HG02642 (cell line): ENCODE results near the gene PTPN7.

Experiments
- ATAC-seq: cut with Tn5 transposase; IDR thresholded peaks from one replicate; pipeline ENCODE4 v1.9.1; 2021; ENCODE audit warnings: mild to moderate bottlenecking; ENCODE audit not compliant: unreplicated experiment, poor library complexity

PTPN7 gene

DNA sequence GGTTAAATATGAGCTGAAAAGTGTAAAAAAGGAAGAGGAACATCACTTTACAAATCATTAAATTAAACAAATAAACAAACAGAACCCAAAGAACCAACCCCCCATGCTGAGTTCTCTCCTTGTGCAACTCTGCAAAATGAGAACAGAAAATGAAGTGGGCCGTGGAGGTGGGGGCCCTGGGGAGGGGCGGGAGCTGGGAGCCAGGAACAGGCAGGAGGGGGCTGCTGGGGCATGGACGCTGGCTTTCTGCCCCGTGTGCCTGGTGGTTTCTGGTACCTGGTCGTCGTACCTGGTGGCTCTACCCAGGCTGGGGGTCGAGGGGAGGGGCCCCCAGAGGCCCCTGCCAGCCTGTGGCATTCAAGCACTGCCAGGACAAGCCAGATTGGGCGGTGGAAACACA is 26.9 kb downstream of the PTPN7 start:
- ATAC-seq: no peak

DNA sequence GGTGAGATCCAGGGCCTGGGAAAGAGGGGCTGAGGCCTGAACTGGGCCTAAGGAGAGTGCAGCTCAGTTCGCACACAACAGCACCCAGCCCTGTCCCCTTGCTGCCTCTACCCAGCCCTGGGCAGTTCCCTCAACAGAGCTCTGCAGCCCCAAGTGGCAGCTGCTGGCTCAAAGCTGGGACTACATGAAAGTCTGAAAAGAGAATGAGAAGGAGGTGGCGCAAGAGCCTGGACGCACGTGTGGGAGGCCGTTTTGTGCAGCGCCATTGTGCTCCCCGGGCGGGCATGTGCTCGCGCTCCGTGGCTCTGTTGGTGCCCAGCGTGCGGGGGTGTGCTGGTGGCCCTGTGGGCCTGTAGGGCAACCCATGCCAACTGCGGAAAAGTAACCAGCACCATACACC is 27.4 kb downstream of the PTPN7 start:
- ATAC-seq: no peak

DNA sequence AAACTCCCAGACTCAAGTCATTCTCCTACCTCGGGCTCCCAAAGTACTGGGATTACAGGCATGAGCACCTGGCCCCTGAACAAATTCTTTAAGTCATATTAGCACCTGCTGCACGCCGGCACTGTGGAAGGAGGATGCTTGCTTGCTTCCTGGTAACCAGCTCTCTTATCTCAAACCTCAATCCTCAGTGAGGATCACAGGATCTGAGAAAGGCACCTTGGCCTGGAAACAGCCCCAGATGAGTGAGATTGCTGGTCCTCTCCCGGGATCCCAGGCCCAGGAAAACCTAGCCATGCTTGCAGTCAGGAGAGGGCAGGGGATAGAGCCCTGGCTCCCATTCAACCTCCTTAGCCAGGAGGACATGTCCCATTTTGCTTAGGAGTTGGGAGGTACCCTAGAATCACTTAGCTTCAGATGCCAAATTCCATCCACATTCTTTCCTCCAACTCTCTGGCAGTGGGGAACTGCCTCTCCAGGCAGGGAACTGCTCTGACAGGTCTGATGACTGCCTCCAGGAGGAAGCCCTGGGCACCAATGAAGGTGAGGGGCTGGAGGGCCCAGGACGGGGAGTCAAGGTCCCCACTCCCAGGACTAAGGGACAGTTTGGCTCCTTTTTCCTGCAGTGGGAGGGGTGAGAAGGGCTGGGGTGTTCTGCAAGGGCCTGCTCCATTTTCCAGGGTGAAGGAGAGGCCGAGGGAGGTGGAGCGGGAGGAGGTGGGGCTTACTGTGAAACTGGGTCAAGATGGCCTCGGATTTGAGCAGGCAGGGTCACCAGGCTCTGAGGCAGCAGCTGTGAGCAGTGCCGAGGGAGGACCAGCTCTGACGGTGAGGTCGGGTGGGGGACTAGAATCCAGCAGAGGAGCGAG is 28.2 kb downstream of the PTPN7 start:
- no peak for ATAC-seq

DNA sequence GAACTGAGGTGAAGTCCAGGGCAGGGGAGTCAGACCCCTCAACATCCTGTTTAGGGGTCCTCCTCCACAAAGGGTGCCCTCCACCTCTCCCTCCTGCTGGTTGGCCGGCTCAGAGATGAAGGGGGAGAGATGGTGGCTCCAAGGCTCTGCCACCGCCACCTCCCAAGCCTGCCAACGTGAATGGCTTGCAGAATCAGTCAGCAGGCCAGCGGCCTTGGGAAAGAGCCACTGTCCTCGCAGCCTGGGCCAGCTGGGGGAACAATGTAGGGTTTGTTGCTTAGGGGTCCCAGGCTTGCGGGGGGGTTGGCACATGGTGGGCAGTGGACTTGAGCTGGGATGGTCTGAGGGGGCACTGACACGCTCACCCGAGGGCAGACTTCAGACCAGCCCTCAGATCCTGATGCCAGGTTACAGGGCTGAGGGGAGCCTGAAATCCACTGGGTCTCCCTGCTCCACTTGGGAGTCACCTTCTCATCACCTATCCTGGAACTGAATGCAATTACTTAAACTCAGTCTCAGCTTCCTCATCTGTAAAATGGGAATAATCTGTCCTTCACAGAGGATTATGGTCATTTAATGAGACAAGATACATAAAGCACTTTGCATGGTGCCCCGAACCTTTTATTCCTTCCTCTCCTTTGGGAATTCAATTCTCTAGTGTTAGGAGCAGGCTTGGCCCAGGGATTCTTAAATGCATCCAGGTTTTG is 29.4 kb downstream of the PTPN7 start:
- ATAC-seq: no peak

DNA sequence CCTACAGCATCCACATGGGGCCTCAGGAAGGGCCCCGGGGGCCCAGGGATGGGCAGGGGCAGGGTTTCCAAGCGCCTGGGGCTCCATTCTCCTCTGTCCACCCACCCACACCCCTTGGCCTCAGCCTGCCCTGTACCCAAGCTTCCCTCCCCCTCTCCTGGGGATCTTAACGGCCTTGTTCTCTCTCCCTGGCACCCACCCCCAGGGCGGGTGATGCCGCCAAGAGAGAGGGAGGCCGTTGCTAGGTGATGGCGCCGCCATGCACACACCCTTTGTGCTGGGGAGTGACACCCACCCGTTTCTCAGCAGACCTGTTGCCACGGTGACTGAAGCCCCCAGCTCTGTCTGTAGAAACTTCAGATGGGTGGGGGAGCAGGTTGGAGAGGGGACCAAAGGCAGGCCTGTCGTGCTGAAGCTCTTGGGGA is 30.1 kb downstream of the PTPN7 start:
- ATAC-seq: no peak

DNA sequence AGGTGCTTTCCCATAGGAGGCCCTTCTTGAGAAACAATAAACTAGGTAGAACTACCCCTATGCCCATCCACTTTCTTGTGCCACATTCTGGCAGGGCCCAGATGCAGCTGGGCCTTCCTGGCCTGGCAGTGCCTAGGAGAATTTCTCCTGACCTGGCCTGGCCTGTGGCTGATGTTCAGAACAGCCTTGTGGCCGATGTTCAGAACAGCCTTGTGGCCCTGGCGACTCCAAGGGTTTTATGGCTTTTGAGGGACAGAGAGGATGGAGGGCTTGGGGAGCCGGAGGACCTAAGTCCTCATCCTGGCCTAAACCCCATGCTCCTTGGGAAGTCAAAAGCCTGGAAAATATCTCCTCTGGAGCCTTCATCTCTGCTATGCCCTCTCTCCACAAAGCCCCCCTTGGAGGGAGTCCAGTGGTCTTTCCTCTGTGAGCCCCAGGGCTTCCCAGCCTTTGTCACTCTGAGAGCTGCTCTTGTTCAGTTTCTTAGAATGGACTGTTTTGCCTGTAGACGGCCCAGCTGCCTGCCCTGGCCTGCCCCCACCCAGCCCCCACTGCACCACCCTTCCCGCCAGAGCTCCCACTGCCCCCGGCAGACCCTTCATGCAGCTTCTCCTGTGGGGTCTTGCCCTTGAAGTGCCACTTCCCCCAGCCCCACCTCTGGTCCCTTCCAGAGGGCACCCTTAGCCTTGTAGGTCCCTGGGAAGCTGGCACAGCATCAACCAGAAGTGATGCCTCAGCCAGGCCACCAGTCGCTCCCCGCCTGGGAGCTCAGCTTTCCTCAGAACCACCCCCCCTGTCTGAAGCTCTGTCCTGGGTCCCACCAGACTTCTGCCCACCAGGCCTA is 30.7 kb downstream of the PTPN7 start:
- ATAC-seq: no peak

DNA sequence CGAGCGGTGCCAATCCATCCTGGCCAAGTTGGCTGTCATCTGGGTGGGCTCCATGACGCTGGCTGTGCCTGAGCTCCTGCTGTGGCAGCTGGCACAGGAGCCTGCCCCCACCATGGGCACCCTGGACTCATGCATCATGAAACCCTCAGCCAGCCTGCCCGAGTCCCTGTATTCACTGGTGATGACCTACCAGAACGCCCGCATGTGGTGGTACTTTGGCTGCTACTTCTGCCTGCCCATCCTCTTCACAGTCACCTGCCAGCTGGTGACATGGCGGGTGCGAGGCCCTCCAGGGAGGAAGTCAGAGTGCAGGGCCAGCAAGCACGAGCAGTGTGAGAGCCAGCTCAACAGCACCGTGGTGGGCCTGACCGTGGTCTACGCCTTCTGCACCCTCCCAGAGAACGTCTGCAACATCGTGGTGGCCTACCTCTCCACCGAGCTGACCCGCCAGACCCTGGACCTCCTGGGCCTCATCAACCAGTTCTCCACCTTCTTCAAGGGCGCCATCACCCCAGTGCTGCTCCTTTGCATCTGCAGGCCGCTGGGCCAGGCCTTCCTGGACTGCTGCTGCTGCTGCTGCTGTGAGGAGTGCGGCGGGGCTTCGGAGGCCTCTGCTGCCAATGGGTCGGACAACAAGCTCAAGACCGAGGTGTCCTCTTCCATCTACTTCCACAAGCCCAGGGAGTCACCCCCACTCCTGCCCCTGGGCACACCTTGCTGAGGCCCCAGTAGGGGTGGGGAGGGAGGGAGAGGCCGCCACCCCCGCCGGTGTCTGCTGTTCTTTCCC is 32.4 kb downstream of the PTPN7 start:
- no peak for ATAC-seq

DNA sequence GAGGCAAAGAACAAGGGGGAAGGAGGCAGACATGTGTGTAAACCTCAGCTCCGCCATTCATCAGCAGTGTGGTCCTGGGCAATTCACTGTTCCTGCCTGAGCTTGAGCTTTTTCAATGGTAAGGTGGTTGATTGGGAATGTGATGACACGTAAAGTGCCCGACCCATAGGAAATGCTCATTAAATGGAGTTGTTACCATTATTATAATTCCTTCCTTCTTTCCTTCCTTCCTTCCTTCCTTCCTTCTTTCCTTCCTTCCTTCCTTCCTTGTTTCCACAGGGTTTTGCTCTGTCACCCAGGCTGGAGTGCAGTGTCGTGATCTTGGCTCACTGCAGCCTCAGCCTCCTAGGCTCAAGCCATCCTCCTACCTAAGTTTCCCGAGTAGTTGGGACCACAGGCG is 33.3 kb downstream of the PTPN7 start:
- ATAC-seq: no peak

DNA sequence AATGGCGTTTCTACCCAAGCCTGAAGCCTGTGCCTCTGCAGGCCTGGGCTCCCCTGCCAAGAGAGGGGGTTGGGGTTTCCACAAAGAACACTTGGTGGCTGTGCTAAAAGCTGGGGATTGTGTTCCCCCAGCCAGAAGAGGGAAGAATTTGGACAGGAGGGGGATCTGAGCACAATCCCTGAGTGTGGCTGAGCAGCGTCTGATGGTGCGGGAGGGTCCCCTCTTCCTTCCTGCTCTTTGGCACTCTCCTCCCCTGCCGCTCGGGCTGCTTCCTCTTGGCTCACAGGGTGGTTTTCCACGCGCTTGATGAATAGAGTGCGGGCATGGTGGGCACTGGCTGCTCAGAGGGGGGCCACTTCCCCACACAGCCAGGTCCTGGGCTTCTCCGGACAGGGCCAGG is 34.0 kb downstream of the PTPN7 start:
- ATAC-seq: no peak

DNA sequence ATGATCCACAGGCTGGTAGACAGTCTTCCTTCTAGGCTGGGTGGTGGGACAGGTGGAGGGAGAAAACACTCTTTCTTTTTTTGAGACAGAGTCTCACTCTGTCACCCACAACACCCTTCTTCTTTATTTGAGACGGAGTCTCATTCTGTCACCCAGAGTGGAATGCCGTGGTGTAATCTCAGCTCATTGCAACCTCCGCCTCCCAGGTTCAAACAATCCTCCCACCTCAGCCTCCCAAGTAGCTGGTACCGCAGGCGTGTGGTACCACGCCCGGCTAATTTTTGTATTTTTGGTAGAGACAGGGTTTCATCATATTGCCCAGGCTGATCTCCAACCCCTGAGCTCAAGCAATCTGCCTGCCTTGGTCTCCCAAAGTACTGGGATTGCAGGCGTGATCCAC is 34.8 kb downstream of the PTPN7 start:
- ATAC-seq: no peak

DNA sequence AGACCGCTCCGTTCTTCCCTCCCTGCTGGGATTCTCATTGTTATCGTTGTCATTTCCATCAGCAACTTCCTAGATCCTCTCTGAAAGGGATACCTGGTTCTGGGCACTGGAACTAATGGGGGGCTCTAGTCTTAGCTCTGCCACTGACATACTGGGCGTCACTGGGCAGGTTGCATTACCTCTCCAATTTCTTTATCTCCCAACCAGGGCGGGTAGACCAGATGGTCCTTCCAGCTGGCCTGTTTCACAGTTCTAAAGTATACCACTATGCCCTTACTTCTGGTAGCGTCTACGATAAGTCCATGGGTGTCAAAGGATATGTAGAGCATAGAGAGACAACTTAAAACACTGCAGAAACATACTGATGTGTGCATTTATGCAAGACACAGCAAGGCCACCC is 36.3 kb downstream of the PTPN7 start:
- no peak for ATAC-seq

DNA sequence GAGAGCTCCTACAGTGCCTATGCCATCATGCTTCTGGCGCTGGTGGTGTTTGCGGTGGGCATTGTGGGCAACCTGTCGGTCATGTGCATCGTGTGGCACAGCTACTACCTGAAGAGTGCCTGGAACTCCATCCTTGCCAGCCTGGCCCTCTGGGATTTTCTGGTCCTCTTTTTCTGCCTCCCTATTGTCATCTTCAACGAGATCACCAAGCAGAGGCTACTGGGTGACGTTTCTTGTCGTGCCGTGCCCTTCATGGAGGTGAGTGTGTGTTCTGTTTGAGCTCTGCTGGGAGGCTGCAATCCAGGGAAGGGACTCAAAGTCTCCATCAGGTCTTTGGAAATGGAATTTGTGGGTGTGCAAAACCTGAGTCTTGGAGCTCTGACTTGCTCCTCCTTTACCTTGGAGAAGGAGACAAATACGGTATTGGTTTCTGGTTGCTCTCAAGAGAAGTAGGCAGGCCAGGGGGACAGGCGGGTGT is 37.0 kb downstream of the PTPN7 start:
- no peak for ATAC-seq

DNA sequence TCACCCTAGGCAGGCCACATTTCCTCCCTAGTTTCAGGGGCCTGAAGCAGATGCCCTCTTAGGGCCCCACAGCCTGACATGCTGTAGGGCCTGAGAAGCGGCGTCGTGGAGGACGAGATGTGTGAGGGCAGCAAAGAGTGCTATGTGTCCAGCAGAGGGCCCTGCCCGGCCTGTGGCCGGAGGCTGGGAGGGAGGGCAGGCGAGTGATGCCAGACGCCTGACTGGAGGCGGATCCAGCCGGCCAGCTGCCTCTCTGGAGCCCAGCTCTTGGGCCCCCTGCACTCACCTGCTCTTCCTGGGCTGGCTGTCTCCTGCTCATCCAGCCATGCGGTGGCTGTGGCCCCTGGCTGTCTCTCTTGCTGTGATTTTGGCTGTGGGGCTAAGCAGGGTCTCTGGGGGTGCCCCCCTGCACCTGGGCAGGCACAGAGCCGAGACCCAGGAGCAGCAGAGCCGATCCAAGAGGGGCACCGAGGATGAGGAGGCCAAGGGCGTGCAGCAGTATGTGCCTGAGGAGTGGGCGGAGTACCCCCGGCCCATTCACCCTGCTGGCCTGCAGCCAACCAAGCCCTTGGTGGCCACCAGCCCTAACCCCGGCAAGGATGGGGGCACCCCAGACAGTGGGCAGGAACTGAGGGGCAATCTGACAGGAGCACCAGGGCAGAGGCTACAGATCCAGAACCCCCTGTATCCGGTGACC is 37.6 kb downstream of the PTPN7 start, which contains the start of gene GPR37L1:
Gene GPR37L1, plus strand, starts transcription at position 279 of the 697 bp plus-strand sequence. Its CDS starts 47 bp downstream, at position 326.
- ATAC-seq: no peak

DNA sequence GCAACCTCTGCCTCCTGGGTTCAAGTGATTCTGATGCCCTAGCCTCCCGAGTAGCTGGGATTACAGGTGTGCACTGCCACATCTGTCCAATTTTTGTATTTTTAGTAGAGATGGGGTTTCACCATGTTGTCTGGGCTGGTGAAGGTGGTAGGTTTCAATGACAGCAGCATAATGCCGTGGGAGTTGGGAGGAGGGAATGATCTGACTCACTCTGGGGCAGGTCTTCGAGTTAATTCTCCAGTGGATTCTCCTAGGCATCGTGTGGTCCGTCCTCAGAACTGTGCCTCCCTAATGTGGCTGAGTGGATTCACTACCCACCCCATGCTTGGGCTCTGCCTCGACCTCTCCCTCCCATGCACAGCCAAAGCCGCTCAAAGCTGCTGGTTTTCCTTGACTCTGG is 39.4 kb downstream of the PTPN7 start:
- no peak for ATAC-seq

DNA sequence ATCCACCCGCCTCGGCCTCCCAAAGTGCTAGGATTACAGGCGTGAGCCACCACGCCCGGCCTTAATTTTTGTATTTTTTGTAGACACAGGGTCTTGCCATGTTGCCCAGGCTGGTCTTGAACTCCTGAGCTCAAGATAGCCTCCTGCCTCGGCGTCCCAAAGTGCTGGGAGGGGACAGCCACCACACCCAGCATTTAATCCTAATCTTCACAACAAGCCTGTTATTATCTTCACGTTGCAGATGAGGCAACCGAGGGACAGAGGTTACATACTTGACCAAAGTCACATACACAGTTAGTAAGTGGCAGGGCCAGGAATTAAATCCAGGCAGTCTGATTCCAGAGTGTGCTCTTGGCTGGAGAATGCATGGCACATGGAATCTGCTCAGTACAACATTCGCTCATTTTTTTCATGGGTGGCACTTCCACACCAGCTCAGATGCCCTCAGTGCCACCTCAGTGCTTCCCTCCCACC is 42.5 kb downstream of the PTPN7 start:
- no peak for ATAC-seq

DNA sequence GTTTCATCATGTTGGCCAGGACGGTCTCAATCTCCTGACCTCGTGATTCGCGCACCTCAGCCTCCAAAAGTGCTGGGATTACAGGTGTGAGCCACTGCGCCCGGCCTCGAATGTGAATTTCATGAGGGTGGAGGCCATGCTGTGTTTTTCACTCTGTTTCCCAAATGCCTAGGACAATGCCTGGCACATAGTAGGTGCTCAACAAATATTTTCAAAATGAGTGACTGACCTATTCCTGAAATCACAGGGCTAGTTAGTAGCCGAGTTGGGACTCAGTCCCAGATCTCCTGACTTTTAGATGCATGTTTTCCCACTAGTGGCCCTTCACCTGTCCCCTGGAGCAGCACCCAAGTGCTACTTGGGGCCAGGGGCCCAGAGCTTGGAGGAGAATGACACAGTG is 44.1 kb downstream of the PTPN7 start:
- no peak for ATAC-seq

DNA sequence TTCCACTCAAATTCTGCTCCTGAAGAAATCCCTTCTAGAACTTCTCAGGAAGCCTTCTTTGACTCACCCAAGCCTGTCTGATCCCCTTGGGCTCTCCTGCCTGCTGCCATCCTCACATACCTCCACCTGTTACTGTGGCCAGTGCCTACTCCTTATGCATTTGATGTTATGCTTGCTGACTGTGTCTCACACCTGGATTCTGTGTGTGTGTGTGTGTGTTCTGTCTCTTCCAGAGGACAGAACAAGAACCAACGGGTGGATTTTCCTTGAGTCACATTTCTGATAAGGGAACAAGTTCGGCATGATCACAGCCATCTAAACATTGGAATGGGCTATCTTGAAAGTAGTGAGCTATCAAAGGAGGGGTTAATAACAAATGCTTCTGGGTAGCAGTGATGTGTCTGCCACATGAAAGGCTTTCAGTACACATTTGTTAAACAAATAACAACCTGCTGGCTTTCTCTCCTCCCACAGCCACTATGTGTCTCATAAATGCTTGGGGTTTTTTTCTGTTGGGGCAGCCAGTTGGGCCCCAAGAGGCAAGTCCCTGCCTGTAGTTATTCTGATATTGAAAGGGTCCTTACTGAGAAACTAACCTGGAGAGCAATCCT is 46.6 kb downstream of the PTPN7 start:
- ATAC-seq: no peak

DNA sequence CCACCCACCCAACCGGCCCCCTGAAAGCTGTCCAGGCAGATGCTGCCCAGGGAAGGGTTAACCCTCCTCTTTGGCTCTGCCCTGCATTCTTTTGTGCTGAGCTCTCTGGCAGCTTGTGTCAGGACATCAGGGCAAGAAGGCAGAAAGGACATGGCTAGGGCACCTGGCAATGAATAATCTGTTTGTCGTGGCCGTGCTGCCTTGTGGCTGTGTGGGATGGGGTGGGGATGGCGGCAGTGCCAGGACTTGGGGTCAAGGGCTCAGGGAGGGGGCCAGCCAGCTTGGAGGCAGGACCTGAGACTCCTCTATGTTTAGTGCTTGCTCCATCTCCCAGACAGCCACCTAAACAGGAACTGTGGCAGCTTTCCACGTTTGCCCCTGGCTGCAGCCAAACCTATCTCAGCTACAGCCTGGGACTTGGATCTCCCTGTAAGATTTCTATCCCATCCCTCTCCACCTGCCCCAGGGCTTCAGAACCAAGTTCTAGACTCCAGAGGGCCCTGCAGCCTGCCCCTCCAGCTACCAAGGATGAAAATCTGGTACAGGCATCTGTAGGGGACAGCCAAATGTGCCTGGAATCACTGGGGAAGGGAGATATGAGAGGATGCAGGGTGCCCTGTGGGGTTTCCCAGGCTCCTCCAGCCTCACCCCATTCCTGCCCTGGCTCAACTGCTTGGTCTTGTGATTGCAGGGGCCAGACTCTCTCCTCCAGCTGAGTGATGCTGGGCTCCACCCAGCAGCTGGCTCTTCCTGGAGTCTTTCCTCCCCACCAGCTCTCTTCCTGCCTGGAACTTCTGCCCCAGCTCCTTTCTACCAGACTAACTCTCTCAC is 47.3 kb downstream of the PTPN7 start:
- ATAC-seq: no peak
